GM12878 (cell line): ENCODE data around the gene VAT1. TPM values are rescaled to one million over a fixed set of nuclear protein-coding genes. Genes with fewer than 3 reads are reported as not detected.

Experiments used
- ATAC-seq: fragments of 200-7000 bp; cut with Tn5 transposase; 3 replicates; pipeline ENCODE4 v1.9.1; 2020; ENCODE audit warnings: mild to moderate bottlenecking, moderate library complexity
- BruUV-seq: library from RNA; stranded (reverse); fragments of 400-500 nt; replicated peaks from 2 replicates; lab custom pipeline; 2021; lab: Mats Ljungman, UMichigan
- CTCF ChIA-PET: fragments of 300-600 bp; sonication (Branson Sonifier 250); formaldehyde crosslinking; extraction: SDS; loops from one replicate; lab custom pipeline; 2021; ENCODE audit warnings: inconsistent platforms; lab: Yijun Ruan, JAX
- POLR2A ChIA-PET: fragments of 350-600 bp; formaldehyde crosslinking; extraction: SDS; loops from one replicate; lab custom pipeline; 2021; ENCODE audit warnings: inconsistent platforms; lab: Charles Lee
- RAD21 ChIA-PET: fragments of 300-600 bp; sonication (Branson Sonifier 250); formaldehyde crosslinking; loops from one replicate; lab custom pipeline; 2023; ENCODE audit warnings: antibody characterized with exemption; ENCODE audit not compliant: unreplicated experiment; lab: Charles Lee
- SMC1A ChIA-PET: fragments of 300-600 bp; sonication (Branson Sonifier 250); formaldehyde crosslinking; loops from one replicate; lab custom pipeline; 2023; ENCODE audit not compliant: unreplicated experiment, uncharacterized antibody; lab: Charles Lee
- DNase-seq: peaks from one replicate; pipeline ENCODE4 v3.0.0-alpha.2; 2011; ENCODE audit warnings: low read depth, low spot score
- FAIRE-seq: peaks from 3 replicates; lab custom pipeline; 2011; peaks lifted over from hg19 to GRCh38; lab: Jason Lieb, UNC
- H2AFZ ChIP-seq: 2 replicates; pipeline ENCODE4 v1.6.0; 2011; ENCODE audit warnings: low read depth, low read length, control low read depth; ENCODE audit not compliant: control insufficient read depth
- H3K27ac ChIP-seq: 2 replicates; pipeline ENCODE4 v1.5.1; 2011; ENCODE audit warnings: control low read depth; ENCODE audit not compliant: control insufficient read depth, insufficient read depth
- H3K27me3 ChIP-seq, 2 experiments: replicated peaks in 1 of 2; 2 replicates each; pipeline versions ENCODE4 v1.6.0 to v1.6.1; 2011; ENCODE audit warnings: low read length in 1 of 2; ENCODE audit not compliant: control insufficient read depth in 2 of 2, insufficient read depth in 2 of 2
- H3K36me3 ChIP-seq, 2 experiments: 2 replicates each; pipeline ENCODE4 v1.5.1; 2011; ENCODE audit warnings: low read length in 1 of 2; ENCODE audit not compliant: control insufficient read depth in 2 of 2, insufficient read depth in 2 of 2
- H3K4me1 ChIP-seq: 2 replicates; pipeline ENCODE4 v1.6.1; 2011; ENCODE audit warnings: mild to moderate bottlenecking, low read length, moderate library complexity, mixed read lengths; ENCODE audit not compliant: control insufficient read depth, insufficient read depth
- H3K4me2 ChIP-seq: 2 replicates; pipeline ENCODE4 v1.6.0; 2011; ENCODE audit warnings: control low read depth; ENCODE audit not compliant: control insufficient read depth, insufficient read depth
- H3K4me3 ChIP-seq: fragments of 200-600 bp; sonication (generic); 2 replicates; pipeline ENCODE4 v1.5.1; 2016
- H3K79me2 ChIP-seq: 2 replicates; pipeline ENCODE4 v1.6.0; 2011; ENCODE audit warnings: low read length; ENCODE audit not compliant: control insufficient read depth, insufficient read depth
- H3K9ac ChIP-seq: 2 replicates; pipeline ENCODE4 v1.8.0; 2011; ENCODE audit warnings: low read length, control low read depth, mixed read lengths; ENCODE audit not compliant: control insufficient read depth, insufficient read depth
- H3K9me3 ChIP-seq: replicated peaks from 3 replicates; pipeline ENCODE4 v1.5.1; 2011; ENCODE audit warnings: mild to moderate bottlenecking, low read length; ENCODE audit not compliant: control insufficient read depth, insufficient read depth
- H4K20me1 ChIP-seq: 2 replicates; pipeline ENCODE4 v1.6.0; 2011; ENCODE audit not compliant: control insufficient read depth, insufficient read depth
- NR2F1 ChIP-seq: fragments of 450-650 bp; conservative IDR thresholded peaks from 2 replicates; pipeline ENCODE4 v1.6.1; 2017; ENCODE audit warnings: mild to moderate bottlenecking
- WGBS: methylation state at CpG from one replicate; pipeline ENCODE4 v1.1.6; 2016; ENCODE audit warnings: low lambda C conversion rate; ENCODE audit not compliant: insufficient replicate concordance, insufficient coverage; ENCODE audit errors: missing lambda C conversion rate; 5-methylcytosine and 5-hydroxymethylcytosine counted together
- in situ Hi-C: fragments of 300-500 bp; cut with MboI; formaldehyde crosslinking; loops from 9 replicates; pipeline ENCODE4 v1.14.3; 2018; ENCODE audit warnings: mixed read lengths
- intact Hi-C: fragments of 100-400 bp; cut with micrococcal nuclease; formaldehyde crosslinking; loops from one replicate; pipeline ENCODE4 v1.14.2; 2022; ENCODE audit not compliant: unreplicated experiment
- polyA plus RNA-seq, 11 experiments: library from polyadenylated mRNA; depleted of rRNA in 4 of 11; unstranded in 6 of 11; stranded (reverse) in 5 of 11; fragments of >200 nt; fragmentation: Nextera tagmentation in 4 of 11; fragmentation: Illumina TruSeq in 1 of 11; extraction: Ambion mirVana in 4 of 11; extraction: Trizol in 1 of 11; gene quantifications; 1 replicate in 1 of 11; 2 replicates in 10 of 11; pipeline versions ENCODE4 v1.2.1 to v1.2.3, GENCODE V29; 2011 to 2016; ENCODE audit warnings: inconsistent platforms in 2 of 11, missing spikeins in 2 of 11, low read depth in 1 of 11
- total RNA-seq, 4 experiments: library from RNA; depleted of rRNA in 3 of 4; stranded (reverse); fragments of >200 nt in 3 of 4; fragmentation: Illumina TruSeq in 1 of 4; extraction: Trizol in 1 of 4; gene quantifications; 2 replicates each; pipeline versions ENCODE4 v1.2.1 to v1.2.3, GENCODE V29; 2013 to 2021
- TF ChIP-seq, protein P1 (sequence below): fragments of 150-350 bp; IDR thresholded peaks from 2 replicates; pipeline ENCODE4 v1.6.1; 2016; ENCODE audit warnings: low read depth, low read length

VAT1 gene
- total and polyA plus RNA-seq, 10 of the 15 experiments (the other 5 are each of a cell fraction or from before 2014, with no cell fraction given) = 5.0 to 19.8 (median 8.2) TPM

DNA sequence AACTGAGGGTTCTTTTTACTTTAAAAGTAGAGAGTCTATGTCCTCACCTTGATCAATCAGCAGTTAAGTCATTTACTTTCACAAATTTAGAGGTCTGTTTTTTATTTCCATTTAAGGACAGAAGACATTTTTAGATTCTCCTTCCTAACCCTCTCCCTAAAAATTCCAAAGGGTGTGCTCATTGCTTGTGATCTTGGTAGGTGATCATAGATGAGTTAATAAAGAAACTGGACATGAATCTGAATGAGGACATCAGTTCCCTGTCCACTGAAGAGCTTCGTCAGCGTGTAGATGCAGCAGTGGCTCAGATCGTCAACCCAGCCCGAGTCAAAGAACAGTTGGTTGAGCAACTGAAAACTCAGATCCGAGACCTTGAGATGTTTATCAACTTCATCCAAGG lies 33.0 kb downstream of the VAT1 start:
- 99% methylated on average over 5 of the region's 5 CpGs for WGBS
- Histone ChIP-seq H3K4me3 (no peak overlapping the region), H3K4me1 (peaks cover 20% of the 10 kb centered on the region), H3K4me2 (no peak overlapping the region), H2AFZ (no peak overlapping the region), H3K9ac (no peak overlapping the region), H3K9me3 (no peaks in the 10 kb centered on the region), H3K27ac (no peak overlapping the region), H3K36me3 (peaks cover 13 to 35% of the 10 kb centered on the region in 2 experiments), H3K27me3 (no peaks in the 10 kb centered on the region), H3K79me2 (peaks cover 11% of the 10 kb centered on the region), H4K20me1 (no peaks in the 10 kb centered on the region)
- ChIA-PET CTCF (interaction anchor here (1.0 kb wide), 1 partner anchor 9 kb away, joined by 3 read pairs; the partner anchor contains the start of gene RPL27), POLR2A (interaction anchor here (0.6 kb wide), 1 partner anchor 517 kb away, joined by 3 read pairs; no protein-coding TSS in a partner anchor), RAD21 (no interaction called here), SMC1A (interaction anchor here (5.8 kb wide), 1 partner anchor 9 kb away, joined by 47 read pairs; the partner anchor contains the start of gene RPL27)
- DNase-seq (no peak), FAIRE-seq (no peak), ATAC-seq (no peak)
- intact Hi-C loops (no loop called here), in situ Hi-C loops (no loop called here)
- BruUV-seq = no TSS peak
- TF ChIP-seq, protein P1, sequence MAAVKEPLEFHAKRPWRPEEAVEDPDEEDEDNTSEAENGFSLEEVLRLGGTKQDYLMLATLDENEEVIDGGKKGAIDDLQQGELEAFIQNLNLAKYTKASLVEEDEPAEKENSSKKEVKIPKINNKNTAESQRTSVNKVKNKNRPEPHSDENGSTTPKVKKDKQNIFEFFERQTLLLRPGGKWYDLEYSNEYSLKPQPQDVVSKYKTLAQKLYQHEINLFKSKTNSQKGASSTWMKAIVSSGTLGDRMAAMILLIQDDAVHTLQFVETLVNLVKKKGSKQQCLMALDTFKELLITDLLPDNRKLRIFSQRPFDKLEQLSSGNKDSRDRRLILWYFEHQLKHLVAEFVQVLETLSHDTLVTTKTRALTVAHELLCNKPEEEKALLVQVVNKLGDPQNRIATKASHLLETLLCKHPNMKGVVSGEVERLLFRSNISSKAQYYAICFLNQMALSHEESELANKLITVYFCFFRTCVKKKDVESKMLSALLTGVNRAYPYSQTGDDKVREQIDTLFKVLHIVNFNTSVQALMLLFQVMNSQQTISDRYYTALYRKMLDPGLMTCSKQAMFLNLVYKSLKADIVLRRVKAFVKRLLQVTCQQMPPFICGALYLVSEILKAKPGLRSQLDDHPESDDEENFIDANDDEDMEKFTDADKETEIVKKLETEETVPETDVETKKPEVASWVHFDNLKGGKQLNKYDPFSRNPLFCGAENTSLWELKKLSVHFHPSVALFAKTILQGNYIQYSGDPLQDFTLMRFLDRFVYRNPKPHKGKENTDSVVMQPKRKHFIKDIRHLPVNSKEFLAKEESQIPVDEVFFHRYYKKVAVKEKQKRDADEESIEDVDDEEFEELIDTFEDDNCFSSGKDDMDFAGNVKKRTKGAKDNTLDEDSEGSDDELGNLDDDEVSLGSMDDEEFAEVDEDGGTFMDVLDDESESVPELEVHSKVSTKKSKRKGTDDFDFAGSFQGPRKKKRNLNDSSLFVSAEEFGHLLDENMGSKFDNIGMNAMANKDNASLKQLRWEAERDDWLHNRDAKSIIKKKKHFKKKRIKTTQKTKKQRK = no peak
- no peak for TF ChIP-seq NR2F1
